Raji (cell line): ENCODE data around the gene DTNB.

Experiments used
- POLR2A ChIP-seq: IDR thresholded peaks from 2 replicates; pipeline ENCODE4 v1.6.1; 2011; ENCODE audit warnings: low read depth, low read length, control low read depth; ENCODE audit not compliant: insufficient read depth

DTNB gene

DNA sequence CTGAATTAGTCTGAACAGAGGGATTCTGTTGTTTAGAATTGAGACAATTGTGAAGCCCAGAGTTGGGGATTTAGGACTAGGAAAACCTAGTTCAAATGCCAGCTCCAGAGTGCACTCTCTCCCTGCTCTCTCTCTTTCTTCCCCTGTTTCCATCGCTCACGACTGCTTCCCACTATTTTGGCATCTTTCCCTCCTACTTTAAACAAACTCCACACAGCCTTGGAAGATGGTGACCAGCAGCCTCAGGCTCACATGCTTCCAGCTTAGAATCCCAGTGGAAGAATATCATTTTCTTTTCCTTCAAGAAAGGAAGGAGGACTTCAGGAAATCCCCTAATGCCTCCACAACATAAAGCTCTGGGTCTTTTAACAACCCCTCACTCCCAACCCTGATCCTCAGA lies 325.5 kb downstream of the DTNB start:
- TF ChIP-seq POLR2A = no peak

DNA sequence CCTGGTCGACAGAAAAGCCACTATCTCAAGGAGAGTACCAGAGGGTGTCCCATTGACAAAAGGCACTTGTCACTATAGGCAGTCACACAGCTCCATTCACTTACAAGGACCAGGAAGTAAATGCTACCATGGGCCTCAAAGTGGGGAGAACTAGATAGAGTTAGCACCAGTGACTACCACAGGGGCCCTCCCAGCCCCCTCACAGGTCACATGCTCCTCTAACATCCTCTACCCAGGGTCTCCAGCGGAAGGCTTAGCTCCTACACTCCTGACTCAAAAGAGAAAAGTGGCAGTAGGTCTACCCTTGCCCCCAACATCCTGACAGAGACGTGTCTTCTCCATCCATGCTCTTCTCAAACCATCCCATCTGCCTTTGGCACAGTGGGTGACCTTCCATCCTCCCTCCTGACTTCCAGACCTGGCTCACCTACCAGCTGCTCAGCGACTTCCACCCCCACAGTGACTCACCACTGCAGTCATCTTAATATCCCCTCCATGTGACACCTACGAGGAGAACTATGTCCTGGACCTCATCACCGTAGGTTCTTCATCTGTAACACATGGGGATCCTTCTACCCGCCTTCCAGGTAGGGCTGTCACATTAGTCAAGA lies 326.1 kb downstream of the DTNB start:
- TF ChIP-seq POLR2A = no peak

DNA sequence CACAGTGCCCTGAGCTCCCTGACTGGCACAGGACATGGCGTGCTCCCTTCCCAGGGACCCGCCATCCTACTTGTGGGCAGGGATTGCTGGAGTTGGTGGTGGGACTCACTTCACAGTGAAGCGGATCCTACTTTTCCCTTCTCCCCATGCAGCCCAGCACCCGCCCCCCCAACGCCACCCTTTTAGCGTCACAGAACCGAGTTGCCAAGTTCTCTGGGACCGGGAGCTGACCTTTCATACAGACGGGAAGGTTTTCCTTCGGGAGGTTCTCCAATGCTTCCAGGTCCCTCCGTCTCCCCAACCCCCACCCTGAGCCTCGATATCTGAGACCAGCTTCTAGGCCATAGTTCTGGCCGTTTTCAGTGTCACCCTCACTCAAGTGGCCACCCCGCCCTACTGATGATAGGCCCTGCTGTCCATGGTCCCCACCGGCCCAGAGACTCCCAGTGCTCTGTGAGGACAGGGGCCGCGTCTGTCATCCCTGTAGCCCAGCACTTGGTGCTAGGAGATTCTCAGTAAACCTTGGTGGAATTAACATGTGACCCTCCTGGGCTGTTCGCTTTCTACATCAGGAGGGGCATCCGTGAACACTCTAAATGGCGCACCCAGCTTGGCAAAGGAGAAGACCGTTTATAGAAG lies 330.1 kb downstream of the DTNB start:
- TF ChIP-seq POLR2A = no peak

DNA sequence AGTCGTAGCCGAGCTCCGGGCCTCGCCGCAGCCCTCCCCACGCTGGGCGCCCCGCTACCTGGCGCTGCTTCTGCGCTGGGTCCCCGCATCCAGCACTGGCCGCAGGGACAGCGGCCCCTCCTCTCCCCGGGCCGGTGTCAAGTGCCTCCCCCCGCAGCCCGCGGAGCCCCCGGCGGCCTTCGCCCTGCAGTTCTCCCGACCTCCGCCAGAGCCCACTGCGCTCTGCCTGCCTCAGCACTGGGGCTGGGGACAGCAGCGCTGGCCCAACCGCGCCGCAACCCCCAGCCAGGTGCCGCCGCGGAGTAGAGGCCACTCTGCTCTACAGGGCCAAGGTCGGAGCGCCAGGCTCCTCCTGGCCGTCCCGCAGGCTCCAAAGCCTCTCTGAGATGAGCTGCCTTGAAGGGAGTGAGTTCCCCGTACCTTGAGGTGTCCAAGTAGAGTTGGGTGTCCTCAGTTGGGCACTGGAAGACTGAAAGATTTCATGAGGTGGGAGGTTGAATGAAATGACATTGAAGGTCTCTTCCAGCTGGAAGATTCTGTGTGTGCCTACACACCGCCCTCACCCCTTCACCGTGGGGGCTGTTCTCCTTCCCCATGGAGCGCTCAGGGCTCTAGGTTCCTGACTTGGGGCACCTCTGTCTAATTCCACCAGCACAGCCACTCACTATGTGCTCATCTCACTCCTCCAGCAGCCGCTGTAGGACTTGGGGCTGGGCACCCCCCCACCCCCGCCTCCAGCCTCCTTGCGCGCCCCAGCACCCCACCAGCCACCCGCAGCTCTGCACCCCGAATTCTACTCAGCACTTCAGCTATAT lies 330.8 kb downstream of the DTNB start:
- TF ChIP-seq POLR2A = no peak

DNA sequence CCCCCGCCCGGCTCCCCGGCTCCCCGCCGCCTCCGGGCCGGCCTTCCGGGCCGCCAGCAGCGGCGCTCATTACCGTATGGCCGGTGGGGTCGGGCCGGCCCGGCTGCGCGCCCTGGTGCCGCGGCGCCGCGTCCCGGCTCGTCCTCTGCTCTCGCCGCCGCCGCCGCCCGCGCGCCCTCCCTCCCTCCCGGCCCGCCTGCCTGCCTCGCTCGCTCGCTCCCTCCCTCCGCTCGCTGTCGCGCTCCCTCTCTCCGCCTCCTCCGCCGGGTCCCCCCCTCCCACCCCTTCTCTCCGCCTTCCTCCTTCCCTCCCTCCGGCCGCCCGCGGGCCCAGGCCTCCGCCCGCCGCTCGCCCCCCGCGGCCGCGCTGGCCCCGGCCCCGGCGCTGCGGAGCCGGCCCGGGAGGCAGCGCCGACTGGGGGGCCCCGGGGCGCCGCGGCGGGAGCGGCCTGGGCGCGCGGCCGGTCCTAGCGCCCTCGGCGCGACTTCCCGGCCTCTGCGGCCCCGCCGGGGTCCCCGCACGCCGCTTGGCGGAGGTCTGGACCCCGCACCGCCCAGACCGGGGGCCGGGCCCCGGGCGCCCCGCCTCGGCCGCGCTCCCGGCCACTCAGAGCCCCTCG lies 331.5 kb downstream of the DTNB start, which contains the start of gene DNMT3A:
DNMT3A (minus strand) TSS at position 173 of the 619 bp plus-strand sequence. CDS start 27,941 bp downstream, outside the sequence.
- no peak for TF ChIP-seq POLR2A

DNA sequence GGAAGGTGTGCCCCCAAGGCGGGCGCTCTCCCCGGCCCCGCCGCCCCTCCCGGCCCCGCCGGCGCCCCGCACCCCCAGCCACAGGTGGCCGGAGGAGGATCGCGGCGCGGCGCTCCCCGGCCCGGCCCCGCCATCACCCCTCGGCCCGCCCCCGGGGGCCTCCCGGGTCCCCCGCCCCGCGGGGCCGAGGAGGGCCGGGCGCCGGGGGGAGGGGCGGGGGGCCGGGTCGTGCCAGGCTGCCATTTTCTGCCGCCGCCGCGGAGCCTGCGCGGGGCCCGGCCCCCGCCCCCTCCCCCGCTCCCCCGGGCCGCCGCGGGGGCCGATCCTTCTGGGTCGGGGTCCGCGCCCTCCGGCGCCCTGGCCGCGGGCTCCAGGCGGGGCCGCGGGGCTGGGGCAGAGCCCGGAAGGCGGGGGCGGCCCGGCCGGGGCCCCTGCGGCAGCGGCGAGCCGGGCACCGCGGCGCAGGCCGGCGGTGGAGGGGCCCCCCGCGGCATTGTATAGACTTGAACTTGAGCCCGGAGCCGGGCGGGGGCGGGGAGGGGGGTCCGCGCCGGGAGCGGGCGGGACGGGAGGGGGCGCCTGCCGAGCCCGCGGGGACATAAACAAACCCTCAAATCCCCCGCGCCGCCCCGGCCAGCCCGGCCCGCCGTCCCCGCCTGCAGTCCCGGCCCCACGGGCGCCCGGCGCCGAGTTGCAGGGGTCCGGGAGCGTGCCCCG lies 332.2 kb downstream of the DTNB start:
- no peak for TF ChIP-seq POLR2A

DNA sequence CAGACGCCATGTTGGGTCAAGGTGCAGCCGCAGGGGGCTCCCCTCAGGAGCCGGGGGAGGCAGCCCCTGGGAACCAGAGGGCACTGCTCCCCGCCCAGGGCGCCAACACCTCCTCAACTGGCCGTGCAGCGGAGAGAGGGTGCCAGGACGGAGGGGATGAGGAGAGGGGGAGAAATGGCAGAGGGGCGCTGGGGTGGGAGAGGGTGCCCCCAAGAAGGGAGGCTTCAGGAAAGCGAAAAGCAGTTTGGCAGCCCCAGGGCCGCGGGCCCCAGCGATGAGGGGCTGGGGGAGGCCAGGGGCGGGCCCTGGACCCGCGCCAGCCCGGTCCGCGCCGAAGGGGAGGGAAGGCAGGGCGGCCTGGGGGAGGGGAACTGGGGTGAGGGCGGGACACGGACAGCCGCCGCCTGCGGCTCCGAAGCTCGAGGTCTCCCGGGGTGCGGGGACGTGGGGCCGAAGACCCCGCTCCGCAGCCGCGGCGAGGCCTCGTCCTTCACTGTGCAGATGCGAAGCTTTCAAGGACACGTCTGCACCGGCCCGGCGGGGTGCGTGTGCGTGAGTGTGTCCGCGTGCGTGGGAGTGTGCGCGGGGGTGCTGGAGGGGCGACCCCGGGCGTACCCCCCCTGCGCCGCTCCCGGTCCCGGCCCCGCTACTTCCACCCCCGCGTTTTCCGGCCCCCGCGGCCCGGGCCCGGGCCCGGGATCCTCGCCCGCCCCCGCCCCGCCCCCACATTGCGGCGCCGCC lies 333.0 kb downstream of the DTNB start:
- TF ChIP-seq POLR2A = no peak

DNA sequence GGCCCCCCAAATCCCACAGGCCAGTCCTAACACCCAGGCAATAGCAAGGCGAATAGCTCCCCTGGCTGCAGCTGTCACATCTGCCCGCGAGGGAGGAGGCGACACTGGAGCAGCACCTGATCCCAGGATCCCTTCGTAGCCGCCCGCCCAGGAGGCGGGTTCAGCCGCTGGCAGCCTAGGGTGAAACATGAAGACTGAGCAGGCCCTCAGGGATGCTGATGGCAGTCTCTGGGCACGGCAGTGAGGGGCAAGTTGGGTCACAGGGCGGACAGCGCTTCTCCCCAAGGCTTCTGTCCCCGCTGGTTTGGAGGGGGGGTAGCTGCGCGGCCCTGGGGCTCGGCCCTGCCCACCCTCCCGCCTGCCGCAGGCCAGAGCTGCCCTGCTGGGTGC lies 333.6 kb downstream of the DTNB start:
- TF ChIP-seq POLR2A = no peak

DNA sequence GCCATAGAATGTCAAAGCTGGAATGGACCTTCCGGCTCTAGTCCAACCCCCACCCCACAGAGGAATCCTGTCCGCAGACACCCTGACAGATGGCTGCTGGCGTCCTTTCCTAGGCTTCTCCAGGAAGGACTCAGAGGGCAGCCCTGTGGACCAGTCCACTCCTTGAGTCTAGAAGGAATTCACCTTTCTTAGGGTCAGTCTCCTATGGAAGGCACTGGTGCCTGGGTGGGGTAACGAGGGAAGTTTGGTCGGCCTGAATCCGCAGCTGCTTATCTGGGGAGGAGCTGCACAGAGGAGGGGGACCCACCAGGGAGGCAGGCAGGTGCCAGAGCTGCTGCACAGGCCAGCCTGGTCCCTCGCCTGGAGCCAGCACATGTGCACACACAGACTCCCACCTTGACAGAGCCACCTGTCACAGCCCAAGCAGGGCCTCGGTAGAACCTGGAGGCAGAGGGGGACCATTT lies 334.1 kb downstream of the DTNB start:
- TF ChIP-seq POLR2A = no peak

DNA sequence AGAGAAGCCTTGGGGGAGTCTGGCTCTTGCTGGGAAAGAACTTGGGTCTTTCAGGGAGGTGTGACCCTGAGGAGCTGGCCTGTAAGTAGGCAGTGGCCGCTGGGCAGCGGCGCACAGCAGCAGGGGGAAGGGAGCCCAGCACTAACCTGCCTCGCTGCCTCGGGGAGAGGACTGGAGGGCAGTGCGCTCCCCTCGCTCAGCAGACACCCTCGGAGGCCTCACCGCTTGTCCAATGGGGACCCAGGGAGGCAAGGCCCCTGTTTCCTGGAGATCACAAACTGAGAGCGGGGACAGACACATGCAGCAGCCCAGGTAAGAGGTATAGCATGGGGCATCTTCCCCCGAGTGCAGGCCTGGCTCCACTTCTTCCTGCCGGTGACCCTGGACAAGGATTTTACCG lies 335.0 kb downstream of the DTNB start:
- TF ChIP-seq POLR2A = no peak

DNA sequence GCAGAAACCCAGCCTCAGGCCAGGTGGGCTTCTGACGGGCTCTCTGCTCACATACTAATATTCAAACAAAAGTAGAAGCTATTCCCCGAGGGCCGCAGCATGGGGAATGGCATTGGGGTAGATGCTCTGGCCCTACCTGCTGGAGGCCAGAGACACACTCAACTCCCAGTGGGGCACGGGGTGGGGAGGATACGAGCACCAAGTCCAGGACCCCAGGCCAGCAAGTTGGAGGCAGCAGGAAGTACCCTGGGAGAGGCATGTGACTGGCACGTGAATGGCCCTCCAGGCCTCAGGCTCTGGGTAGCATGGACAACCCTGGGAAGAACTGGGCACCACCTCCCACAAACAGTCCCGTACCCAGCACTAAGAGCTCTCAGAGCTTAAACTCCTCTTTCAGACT lies 335.5 kb downstream of the DTNB start:
- TF ChIP-seq POLR2A = no peak

DNA sequence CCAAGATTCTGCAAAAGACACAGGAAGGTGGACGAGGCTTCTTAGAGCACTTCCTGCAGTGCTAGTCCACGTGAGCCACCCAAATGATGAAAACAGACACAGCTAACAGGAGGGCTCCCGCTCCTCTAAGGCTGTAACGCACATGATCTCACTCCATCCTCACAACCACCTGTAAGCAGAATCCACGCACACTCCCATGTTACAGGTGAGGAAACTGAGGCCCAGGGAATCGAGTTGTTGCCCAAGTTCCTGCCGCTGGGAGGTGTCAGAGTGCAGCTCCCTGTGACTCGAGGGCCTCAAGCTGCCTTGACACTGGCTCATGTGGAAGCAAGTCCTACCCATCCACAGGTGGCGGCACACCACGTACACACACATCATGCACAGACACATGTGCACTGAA lies 336.1 kb downstream of the DTNB start:
- no peak for TF ChIP-seq POLR2A

DNA sequence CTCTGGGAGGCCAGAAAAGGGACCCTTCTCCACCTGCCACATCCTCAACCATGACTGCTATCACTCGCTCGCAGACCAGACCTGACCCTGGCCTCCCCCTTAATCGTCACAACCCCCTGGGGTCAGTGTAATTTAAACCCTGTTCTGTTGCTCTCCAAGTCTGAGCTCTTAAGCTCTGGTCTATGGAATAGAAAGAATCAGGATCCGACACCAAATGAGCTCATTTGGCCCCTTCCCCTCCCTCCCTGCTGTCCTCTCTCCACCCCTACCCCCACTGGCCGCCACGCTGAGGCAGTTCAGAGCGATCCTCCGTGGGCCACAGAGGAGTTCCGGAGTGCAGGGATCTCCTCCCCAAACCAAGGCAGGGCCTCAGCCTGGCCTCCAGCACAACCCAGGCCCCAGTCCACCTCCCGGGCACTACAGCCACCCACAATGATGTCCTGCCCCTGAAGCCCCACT lies 337.0 kb downstream of the DTNB start:
- TF ChIP-seq POLR2A = no peak

DNA sequence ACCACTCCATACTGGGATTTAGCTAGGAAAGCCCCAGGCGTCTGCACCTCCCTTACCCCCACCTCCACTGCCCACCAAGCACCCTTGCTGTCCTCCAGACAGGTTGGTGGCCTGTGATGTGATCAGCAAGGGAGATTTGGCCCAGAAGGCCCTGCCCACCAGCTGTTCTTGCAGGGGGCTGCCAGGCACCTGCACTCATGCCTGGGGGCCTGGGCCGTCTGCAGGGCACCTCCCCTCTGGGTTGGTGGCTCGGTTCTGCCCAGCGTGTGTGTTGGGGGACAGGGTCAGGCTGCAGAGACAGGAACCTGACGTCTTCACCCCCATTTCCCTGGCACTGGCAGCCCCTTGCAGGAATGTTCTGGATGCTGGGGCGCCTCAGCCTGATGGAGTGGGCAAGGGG lies 337.4 kb downstream of the DTNB start:
- no peak for TF ChIP-seq POLR2A
